Keratinocyte (primary cell): ENCODE data around the gene ZNRD2. TPM values are rescaled to one million over a fixed set of nuclear protein-coding genes. Genes with fewer than 3 reads are reported as not detected.

Experiments
- DNase-seq: peaks from one replicate; pipeline ENCODE4 v3.0.0-alpha.2; 2011; ENCODE audit warnings: low read depth, missing footprints, low spot score
- FAIRE-seq: peaks from 2 replicates; lab custom pipeline; 2011; peaks lifted over from hg19 to GRCh38; lab: Jason Lieb, UNC
- H2AFZ ChIP-seq: 2 replicates; pipeline ENCODE4 v1.6.0; 2012; ENCODE audit warnings: low read length, control low read depth, inconsistent platforms; ENCODE audit not compliant: control insufficient read depth
- H3K27ac ChIP-seq: 2 replicates; pipeline ENCODE4 v1.5.1; 2011; ENCODE audit warnings: low read length; ENCODE audit not compliant: control insufficient read depth, insufficient read depth
- H3K27me3 ChIP-seq: 3 replicates; pipeline ENCODE4 v1.6.0; 2011; ENCODE audit warnings: low read length; ENCODE audit not compliant: control insufficient read depth, insufficient read depth; ENCODE audit errors: extremely low read depth
- H3K36me3 ChIP-seq, 2 experiments: 2 replicates in 1 of 2; 3 replicates in 1 of 2; pipeline ENCODE4 v1.5.1; 2011; ENCODE audit warnings: low read length in 2 of 2, mild to moderate bottlenecking in 1 of 2; ENCODE audit not compliant: control insufficient read depth in 2 of 2, insufficient read depth in 2 of 2; ENCODE audit errors: extremely low read depth in 1 of 2
- H3K4me1 ChIP-seq: 3 replicates; pipeline ENCODE4 v1.5.1; 2011; ENCODE audit warnings: low read length; ENCODE audit not compliant: control insufficient read depth, insufficient read depth; ENCODE audit errors: extremely low read depth
- H3K4me2 ChIP-seq: 3 replicates; pipeline ENCODE4 v1.6.0; 2011; ENCODE audit warnings: low read depth, low read length; ENCODE audit not compliant: control insufficient read depth, insufficient read depth; ENCODE audit errors: extremely low read depth
- H3K4me3 ChIP-seq, 3 experiments: fragments of 200-600 bp in 1 of 3; sonication (generic) in 1 of 3; 2 replicates in 2 of 3; 3 replicates in 1 of 3; pipeline ENCODE4 v1.5.1; 2011 to 2016; ENCODE audit warnings: low read length in 3 of 3, mild to moderate bottlenecking in 3 of 3, control low read depth in 2 of 3, inconsistent platforms in 1 of 3, low read depth in 1 of 3, mixed read lengths in 1 of 3, mixed run types in 1 of 3, moderate library complexity in 1 of 3; ENCODE audit not compliant: control insufficient read depth in 2 of 3, insufficient read depth in 2 of 3; ENCODE audit errors: extremely low read depth in 1 of 3
- H3K79me2 ChIP-seq: 2 replicates; pipeline ENCODE4 v1.6.0; 2012; ENCODE audit warnings: low read length; ENCODE audit not compliant: control insufficient read depth, insufficient read depth
- H3K9ac ChIP-seq: 3 replicates; pipeline ENCODE4 v1.6.0; 2011; ENCODE audit warnings: low read length; ENCODE audit not compliant: control insufficient read depth, insufficient read depth; ENCODE audit errors: extremely low read depth
- H3K9me1 ChIP-seq: 3 replicates; pipeline ENCODE4 v1.6.0; 2011; ENCODE audit warnings: low read length; ENCODE audit not compliant: control insufficient read depth, insufficient read depth; ENCODE audit errors: extremely low read depth
- H3K9me3 ChIP-seq: 2 replicates; pipeline ENCODE4 v1.5.1; 2012; ENCODE audit warnings: low read depth, low read length; ENCODE audit not compliant: control insufficient read depth
- H4K20me1 ChIP-seq: 3 replicates; pipeline ENCODE4 v1.6.0; 2011; ENCODE audit warnings: low read length; ENCODE audit not compliant: control insufficient read depth, insufficient read depth; ENCODE audit errors: extremely low read depth
- EZH2 ChIP-seq: IDR thresholded peaks from one replicate; pipeline ENCODE4 v1.6.1; 2012; ENCODE audit warnings: inconsistent platforms, mild to moderate bottlenecking, low read length, moderate library complexity
- dilution Hi-C: fragments of 300-500 bp; cut with MboI; formaldehyde crosslinking; loops from one replicate; pipeline ENCODE4 v1.7.0; 2020; ENCODE audit warnings: low sequenced_read_pairs; ENCODE audit not compliant: extremely low pct_ligation_motif_present
- polyA plus RNA-seq, 5 experiments: library from polyadenylated mRNA; depleted of rRNA in 3 of 5; stranded (reverse) in 3 of 5; stranded (forward) in 1 of 5; unstranded in 1 of 5; fragments of >200 nt; gene quantifications; 1 replicate in 1 of 5; 2 replicates in 3 of 5; 3 replicates in 1 of 5; pipeline versions ENCODE4 v1.2.1 to v1.2.3, GENCODE V29; 2011 to 2012; ENCODE audit warnings: missing spikeins in 2 of 5, low read depth in 1 of 5, low replicate concordance in 1 of 5
- TF ChIP-seq, protein P1 (sequence below), 3 experiments: IDR thresholded peaks in 1 of 3; conservative IDR thresholded peaks in 1 of 3; optimal IDR thresholded peaks in 1 of 3; 2 replicates in 2 of 3; 3 replicates in 1 of 3; pipeline versions ENCODE3 to v1.5.1; 2011; ENCODE audit warnings: low read length in 3 of 3, mild to moderate bottlenecking in 3 of 3, moderate library complexity in 2 of 3, control low read depth in 1 of 3, inconsistent platforms in 1 of 3; ENCODE audit not compliant: insufficient read depth in 2 of 3; ENCODE audit errors: extremely low read depth in 1 of 3

Gene ZNRD2
- polyA plus RNA-seq, 1 donor (not counting 4 experiments of a cell fraction or from before 2014, with no cell fraction given), result 33.6 TPM

GRCh38 chr11:65617990-65618751 lies 47.9 kb downstream of the ZNRD2 start:
- Histone ChIP-seq H3K9me3 (no peaks in the 10 kb centered on the region), H3K27ac (no peak overlapping the region), H3K27me3 (no peaks in the 10 kb centered on the region), H2AFZ (no peak overlapping the region), H3K4me1 (peaks cover 10% of the 10 kb centered on the region), H4K20me1 (no peaks in the 10 kb centered on the region), H3K9ac (no peak overlapping the region), H3K36me3 (peaks cover 38% of the 10 kb centered on the region in 2 experiments), H3K9me1 (no peaks in the 10 kb centered on the region), H3K4me2 (no peak overlapping the region), H3K4me3 (no peak overlapping the region), H3K79me2 (peaks cover 59% of the 10 kb centered on the region)
- TF ChIP-seq, protein P1, sequence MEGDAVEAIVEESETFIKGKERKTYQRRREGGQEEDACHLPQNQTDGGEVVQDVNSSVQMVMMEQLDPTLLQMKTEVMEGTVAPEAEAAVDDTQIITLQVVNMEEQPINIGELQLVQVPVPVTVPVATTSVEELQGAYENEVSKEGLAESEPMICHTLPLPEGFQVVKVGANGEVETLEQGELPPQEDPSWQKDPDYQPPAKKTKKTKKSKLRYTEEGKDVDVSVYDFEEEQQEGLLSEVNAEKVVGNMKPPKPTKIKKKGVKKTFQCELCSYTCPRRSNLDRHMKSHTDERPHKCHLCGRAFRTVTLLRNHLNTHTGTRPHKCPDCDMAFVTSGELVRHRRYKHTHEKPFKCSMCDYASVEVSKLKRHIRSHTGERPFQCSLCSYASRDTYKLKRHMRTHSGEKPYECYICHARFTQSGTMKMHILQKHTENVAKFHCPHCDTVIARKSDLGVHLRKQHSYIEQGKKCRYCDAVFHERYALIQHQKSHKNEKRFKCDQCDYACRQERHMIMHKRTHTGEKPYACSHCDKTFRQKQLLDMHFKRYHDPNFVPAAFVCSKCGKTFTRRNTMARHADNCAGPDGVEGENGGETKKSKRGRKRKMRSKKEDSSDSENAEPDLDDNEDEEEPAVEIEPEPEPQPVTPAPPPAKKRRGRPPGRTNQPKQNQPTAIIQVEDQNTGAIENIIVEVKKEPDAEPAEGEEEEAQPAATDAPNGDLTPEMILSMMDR (optimal IDR thresholded peaks at IDR 0.05 in 1 of 3, IDR thresholded peaks at IDR 0.05 in 1 of 3, conservative IDR thresholded peaks at IDR 0.05 in 1 of 3; ENCODE audit: extremely low read depth in 1 of 3, insufficient read depth in 2 of 3, low read length in 3 of 3), result no peak
- dilution Hi-C loops, result no loop called here
- DNase-seq (no peak), FAIRE-seq (no peak)

DNA sequence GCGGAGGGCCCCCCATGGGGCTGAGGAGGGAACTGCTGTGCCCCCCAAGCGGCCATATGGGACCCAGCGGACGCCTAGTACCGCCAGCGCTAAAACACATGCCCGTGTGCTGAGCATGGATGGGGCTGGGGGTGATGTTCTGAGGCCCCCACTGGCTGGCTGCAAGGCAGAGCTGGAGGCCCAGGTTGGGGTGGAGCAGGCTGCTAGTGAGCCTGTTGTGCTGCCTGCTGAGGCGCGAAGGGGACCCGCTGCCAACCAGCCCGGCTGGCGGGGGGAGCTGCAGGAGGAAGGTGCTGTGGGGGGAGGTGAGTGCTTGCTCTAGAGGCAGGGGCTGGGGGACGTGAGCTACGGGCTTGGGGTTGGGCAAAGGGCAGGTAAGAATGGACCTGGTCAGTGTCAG lies 48.5 kb downstream of the ZNRD2 start:
- peaks cover 8% of the 10 kb centered on the region for H3K4me1 ChIP-seq
- no peaks in the 10 kb centered on the region for H4K20me1 ChIP-seq
- H3K9me3 ChIP-seq, result no peaks in the 10 kb centered on the region
- no peaks in the 10 kb centered on the region for H3K27me3 ChIP-seq
- no peak overlapping the region for H3K4me2 ChIP-seq
- dilution Hi-C loops, result no loop called here
- no peak for DNase-seq
- H3K9me1 ChIP-seq, result no peaks in the 10 kb centered on the region
- FAIRE-seq, result no peak
- H3K79me2 ChIP-seq, result peaks cover 53% of the 10 kb centered on the region
- H3K9ac ChIP-seq, result no peak overlapping the region
- TF ChIP-seq EZH2, result no peak
- TF ChIP-seq, protein P1 (optimal IDR thresholded peaks at IDR 0.05 in 1 of 3, IDR thresholded peaks at IDR 0.05 in 1 of 3, conservative IDR thresholded peaks at IDR 0.05 in 1 of 3; ENCODE audit: extremely low read depth in 1 of 3, insufficient read depth in 2 of 3, low read length in 3 of 3), result no peak
- no peak overlapping the region for H2AFZ ChIP-seq
- peaks cover 41 to 44% of the 10 kb centered on the region in 2 experiments for H3K36me3 ChIP-seq
- no peak overlapping the region for H3K27ac ChIP-seq
- no peak overlapping the region for H3K4me3 ChIP-seq
